Parathyroid adenoma (tissue), 2 donors: ENCODE results near the gene NAV2.

Source experiments
- H2AFZ ChIP-seq: fragments of 300-600 bp; sonication (generic); one replicate; pipeline ENCODE4 v1.7.0; 2017; ENCODE audit warnings: antibody characterized with exemption, mild to moderate bottlenecking
- H3K27ac ChIP-seq: fragments of 300-600 bp; sonication (generic); one replicate; pipeline ENCODE4 v1.7.0; 2017
- H3K27me3 ChIP-seq: fragments of 300-600 bp; sonication (generic); one replicate; pipeline ENCODE4 v1.7.0; 2017; ENCODE audit warnings: low read length; ENCODE audit not compliant: control insufficient read depth, insufficient read depth
- H3K36me3 ChIP-seq: fragments of 300-600 bp; sonication (generic); one replicate; pipeline ENCODE4 v1.7.0; 2017; ENCODE audit warnings: low read length; ENCODE audit not compliant: control insufficient read depth, insufficient read depth
- H3K4me1 ChIP-seq: fragments of 300-600 bp; sonication (generic); one replicate; pipeline ENCODE4 v1.7.0; 2017; ENCODE audit warnings: control low read depth
- H3K4me2 ChIP-seq: fragments of 300-600 bp; sonication (generic); one replicate; pipeline ENCODE4 v1.7.0; 2017; ENCODE audit warnings: low read length
- H3K4me3 ChIP-seq: fragments of 300-600 bp; sonication (generic); one replicate; pipeline ENCODE4 v1.7.0; 2017; ENCODE audit warnings: low read depth, low read length
- H3K79me2 ChIP-seq: fragments of 300-600 bp; sonication (generic); one replicate; pipeline ENCODE4 v1.7.0; 2017; ENCODE audit warnings: control low read depth
- H3K9ac ChIP-seq: fragments of 300-600 bp; sonication (generic); one replicate; pipeline ENCODE4 v1.7.0; 2017; ENCODE audit warnings: mild to moderate bottlenecking
- H3K9me3 ChIP-seq: fragments of 300-600 bp; sonication (generic); one replicate; pipeline ENCODE4 v1.7.0; 2017; ENCODE audit warnings: low read length; ENCODE audit not compliant: control insufficient read depth
- CTCF ChIP-seq: fragments of 300-600 bp; sonication (generic); IDR thresholded peaks from one replicate; pipeline ENCODE4 v1.7.0; 2017; ENCODE audit warnings: antibody characterized with exemption, mild to moderate bottlenecking
- donor health status: primary hyperparathyroidism.

Gene NAV2

DNA sequence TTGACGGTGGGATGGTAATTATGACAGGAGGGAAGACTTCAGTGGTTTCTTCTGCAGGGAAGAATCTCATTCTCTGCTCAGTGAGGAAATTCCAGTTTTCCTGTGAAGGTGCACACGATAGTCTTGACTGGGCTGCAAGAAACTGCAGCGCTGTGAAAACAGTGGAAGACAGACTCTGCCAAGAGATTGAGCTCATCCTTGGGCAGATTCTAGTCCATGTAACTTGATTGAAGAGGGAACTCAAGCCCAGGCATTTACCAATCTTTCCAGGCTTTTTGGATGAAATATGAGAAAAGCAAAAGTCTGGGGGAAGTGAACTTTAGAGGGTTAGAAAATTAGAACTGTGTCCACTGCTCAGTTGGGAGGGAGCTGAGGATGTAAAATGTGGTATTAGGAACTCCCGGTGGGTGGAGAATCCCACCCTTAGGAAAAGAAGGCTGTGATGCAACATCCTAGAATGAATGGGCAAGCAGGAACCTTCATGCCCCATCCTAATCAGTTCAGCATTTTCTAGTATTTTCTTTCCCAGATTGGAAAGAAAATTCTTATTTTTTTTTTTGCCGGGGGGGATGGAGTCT lies 235.0 kb downstream of the NAV2 start:
- H3K4me2 ChIP-seq: no peak overlapping the region
- TF ChIP-seq CTCF: no peak
- no peaks in the 10 kb centered on the region for H3K79me2 ChIP-seq
- no peak overlapping the region for H3K27ac ChIP-seq
- no peaks in the 10 kb centered on the region for H3K9me3 ChIP-seq
- no peak overlapping the region for H2AFZ ChIP-seq
- H3K27me3 ChIP-seq: no peaks in the 10 kb centered on the region
- H3K4me1 ChIP-seq: no peaks in the 10 kb centered on the region
- H3K9ac ChIP-seq: no peak overlapping the region
- H3K4me3 ChIP-seq: no peak overlapping the region
- no peaks in the 10 kb centered on the region for H3K36me3 ChIP-seq

DNA sequence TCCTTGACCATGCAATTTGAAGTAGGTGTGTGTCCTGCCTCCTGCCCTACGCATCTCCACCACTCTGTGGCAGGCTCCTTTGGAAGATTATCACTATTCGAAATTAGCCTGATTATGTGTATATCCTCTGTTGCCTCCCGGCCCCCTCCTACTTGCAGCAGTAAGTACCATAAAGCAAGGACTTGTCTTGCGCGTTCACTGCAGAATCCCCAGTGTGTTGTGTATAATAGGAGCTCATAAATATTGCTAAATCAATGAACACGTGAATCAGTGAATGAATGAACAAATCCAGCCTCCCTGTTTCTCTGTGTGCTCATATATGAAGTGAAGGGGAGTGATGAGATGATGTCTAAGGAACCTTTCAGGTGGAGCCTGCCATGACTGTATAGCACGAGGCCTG lies 237.0 kb downstream of the NAV2 start:
- no peak for TF ChIP-seq CTCF
- no peak overlapping the region for H3K4me3 ChIP-seq
- H3K9me3 ChIP-seq: no peaks in the 10 kb centered on the region
- H3K9ac ChIP-seq: no peak overlapping the region
- H3K27ac ChIP-seq: no peak overlapping the region
- H3K4me1 ChIP-seq: no peaks in the 10 kb centered on the region
- no peaks in the 10 kb centered on the region for H3K36me3 ChIP-seq
- H3K79me2 ChIP-seq: no peaks in the 10 kb centered on the region
- H3K4me2 ChIP-seq: no peak overlapping the region
- no peak overlapping the region for H2AFZ ChIP-seq
- no peaks in the 10 kb centered on the region for H3K27me3 ChIP-seq

GRCh38 chr11:19951558-19952115 lies 239.0 kb downstream of the NAV2 start:
- Histone ChIP-seq H3K9me3 (no peaks in the 10 kb centered on the region), H3K9ac (no peak overlapping the region), H3K79me2 (no peaks in the 10 kb centered on the region), H3K4me2 (peak overlapping the region; percentile 50), H3K27me3 (no peaks in the 10 kb centered on the region), H3K4me3 (no peak overlapping the region), H3K27ac (no peak overlapping the region), H3K36me3 (no peaks in the 10 kb centered on the region), H3K4me1 (no peaks in the 10 kb centered on the region), H2AFZ (no peak overlapping the region)
- TF ChIP-seq CTCF: peak; percentile 52

DNA sequence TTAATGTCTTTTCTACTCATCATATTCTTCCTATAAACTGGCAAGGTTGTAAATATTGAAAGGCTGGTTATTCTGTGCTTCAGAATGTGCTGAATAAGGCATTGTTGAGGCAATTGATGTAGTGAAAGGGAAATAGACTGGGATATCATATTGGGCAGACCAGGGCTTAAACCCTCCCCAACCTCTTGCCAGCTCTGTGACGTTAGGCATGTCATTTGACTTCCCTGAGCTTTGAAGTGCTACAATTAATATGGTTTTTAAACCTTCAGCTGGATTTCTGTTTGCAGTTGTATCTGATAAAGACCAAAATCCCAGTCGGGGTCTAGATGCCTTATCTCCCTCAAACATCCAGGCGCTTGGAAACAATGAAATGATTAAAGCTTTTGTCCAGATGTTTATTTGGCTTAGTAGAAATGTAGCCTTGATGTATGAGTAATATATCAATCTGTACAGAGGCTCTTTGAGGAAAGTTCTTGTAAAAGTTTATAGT lies 239.5 kb downstream of the NAV2 start:
- no peak overlapping the region for H2AFZ ChIP-seq
- no peaks in the 10 kb centered on the region for H3K79me2 ChIP-seq
- no peaks in the 10 kb centered on the region for H3K4me1 ChIP-seq
- no peak overlapping the region for H3K4me3 ChIP-seq
- H3K27me3 ChIP-seq: no peaks in the 10 kb centered on the region
- H3K9ac ChIP-seq: no peak overlapping the region
- H3K36me3 ChIP-seq: no peaks in the 10 kb centered on the region
- no peak overlapping the region for H3K4me2 ChIP-seq
- no peak for TF ChIP-seq CTCF
- H3K27ac ChIP-seq: no peak overlapping the region
- no peaks in the 10 kb centered on the region for H3K9me3 ChIP-seq

- Histone ChIP-seq H3K9me3 (no peaks in the 10 kb centered on the region), H3K27me3 (no peaks in the 10 kb centered on the region), H3K36me3 (no peaks in the 10 kb centered on the region), H2AFZ (no peak overlapping the region), H3K4me2 (no peak overlapping the region), H3K27ac (no peak overlapping the region), H3K9ac (no peak overlapping the region), H3K4me1 (no peaks in the 10 kb centered on the region), H3K79me2 (no peaks in the 10 kb centered on the region), H3K4me3 (no peak overlapping the region)
- no peak for TF ChIP-seq CTCF
Observed at GRCh38 chr11:19952911-19953310, 240.3 kb downstream of the NAV2 start.
